ENCODE data around the gene ASPG. TPM values are rescaled to one million over a fixed set of nuclear protein-coding genes. Genes with fewer than 3 reads are reported as not detected.

The ASPG gene
- 2.1 TPM for polyA plus RNA-seq (ENCODE audit: insufficient read length)

GRCh38 chr14:104085032-104085888, at the start of gene ASPG:
Gene ASPG (plus strand): TSS chr14:104085700. CDS start chr14:104085771, 71 bp downstream.
- DNase-seq: no peak

DNA sequence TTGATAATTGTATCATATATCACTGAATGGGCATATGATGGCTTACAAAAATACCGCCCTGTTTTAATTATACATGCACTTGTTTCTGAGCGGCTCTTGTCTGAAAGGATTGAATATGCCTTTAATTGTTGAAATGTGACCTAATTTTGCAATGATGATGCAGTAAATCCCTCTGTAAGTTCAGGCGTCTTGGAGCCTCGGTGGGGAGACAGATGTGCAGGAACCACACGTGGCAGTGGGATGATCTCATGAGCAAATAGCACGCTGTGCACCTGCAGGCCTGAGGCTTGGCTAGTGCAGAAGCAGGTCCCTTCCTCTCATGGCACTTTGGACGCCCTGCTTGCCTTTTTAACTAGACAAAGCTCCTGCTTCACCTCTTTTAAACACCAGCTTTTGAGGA, 49.3 kb upstream of the ASPG start:
- no peak for DNase-seq

DNA sequence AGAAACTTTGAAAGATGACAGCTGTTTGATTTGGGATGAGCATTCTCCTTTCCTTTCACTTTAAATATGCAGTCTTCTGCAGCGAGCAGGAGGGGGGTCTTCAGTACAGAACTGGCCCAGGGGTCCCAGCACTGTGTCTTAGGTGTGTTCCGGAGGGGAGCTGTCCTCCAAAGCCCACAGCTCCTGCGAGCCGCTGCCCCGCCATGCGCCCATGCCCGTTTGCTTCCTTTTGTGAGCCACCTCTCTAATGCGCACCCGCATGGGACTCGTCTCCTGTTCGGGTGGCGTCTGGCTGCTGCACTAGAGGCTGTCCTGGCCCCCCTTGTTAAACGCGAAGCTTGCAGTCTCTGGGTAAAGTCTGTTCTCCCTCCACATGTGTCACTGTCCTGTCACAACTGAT, 48.4 kb upstream of the ASPG start:
- no peak for DNase-seq

DNA sequence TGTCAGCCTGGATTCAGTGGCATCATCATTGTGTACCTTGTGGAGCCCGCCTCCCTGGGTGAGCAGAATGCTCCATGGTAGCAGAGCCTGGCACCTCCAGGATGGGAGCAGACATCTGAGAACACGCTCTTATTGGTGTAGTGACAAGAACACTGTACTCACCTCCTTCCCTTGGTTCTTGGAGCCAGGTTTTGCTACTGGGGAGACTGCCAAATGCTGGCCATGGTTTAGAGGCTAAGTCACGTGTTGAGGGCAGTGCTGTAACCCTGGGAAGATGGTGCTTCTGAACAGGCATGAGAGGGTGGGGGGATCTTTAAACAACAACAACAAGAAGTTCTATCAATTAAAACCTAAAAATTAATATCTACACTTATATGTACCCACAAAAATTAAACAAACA, 47.6 kb upstream of the ASPG start:
- no peak for DNase-seq

DNA sequence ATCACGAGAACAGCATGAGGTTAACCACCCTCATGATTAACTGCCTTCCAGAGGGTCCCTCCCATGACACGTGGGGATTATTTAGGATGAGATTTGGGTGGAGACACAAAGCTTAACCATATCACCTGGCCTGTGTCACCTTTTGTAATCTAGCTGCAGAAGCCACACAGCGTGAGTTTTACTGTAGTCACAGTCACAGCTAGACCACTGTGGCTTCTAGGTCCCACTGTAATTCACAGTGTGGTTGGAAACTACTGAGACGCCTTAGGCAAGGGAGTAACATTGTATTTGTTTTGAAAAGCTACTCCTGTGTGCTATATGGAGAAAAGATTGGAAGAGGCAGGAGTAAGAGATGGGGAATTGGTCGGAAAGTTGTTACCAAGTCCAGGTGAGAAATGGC, 46.3 kb upstream of the ASPG start:
- DNase-seq: no peak

GRCh38 chr14:104040539-104040938, 45.0 kb upstream of the ASPG start:
- DNase-seq: no peak

- DNase-seq: no peak
These were observed 43.9 kb upstream of the ASPG start for GRCh38 chr14:104041430-104042104.

- no peak for DNase-seq
These were observed 41.5 kb upstream of the ASPG start for GRCh38 chr14:104044016-104044415.

DNA sequence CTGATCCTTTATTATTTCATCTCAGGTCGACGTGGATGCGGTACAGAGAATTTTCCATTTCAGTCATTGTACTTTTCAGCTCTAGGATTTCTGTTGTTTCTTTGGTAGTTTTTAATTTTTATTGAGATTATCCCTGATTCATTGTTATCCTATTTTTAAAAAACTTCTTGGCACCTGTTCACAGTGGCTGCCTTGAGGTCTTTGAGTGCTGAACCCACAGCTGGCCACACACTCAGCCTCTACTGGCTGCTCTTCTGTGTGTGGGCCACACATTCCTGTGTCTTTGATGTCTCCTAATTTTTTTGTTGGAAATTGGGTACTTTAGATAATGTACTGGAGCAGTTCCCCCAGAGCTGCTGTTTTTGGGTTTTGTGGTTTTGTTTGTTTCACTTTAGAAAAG, 37.7 kb upstream of the ASPG start:
- no peak for DNase-seq

DNA sequence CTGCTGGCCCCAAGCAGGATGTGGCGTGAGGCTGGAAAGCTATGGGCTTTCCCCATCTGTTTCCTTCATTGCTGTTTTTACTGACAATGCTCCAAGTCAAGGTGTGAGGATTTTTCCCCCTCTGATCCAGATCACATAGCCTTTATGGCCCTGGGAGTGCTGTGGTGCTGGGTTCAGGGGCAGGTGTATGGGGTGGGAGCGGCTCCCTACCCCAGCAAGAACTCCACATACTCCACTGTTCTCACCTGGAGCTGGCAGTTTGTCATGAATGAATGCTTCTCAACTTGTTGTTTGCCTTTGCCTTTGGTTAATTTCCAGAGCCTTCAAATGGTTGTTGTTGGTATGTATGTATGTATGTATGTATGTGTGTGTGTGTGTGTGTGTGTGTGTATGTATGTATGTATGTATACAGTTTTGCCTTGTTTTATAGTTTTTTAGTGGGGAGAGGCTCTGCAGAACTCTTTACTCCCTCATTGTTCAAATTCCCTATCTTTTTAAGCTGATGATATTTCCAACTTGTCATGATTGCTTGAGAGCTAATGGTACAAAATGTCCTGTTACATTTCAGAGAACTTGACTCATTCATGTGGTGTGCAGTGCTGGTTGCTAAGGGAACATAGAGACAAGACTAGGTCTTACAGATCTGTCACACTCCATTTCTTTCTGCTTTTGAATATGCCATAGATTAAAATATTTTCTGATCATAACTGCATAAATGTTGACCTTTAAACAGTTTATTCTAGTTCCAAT, 36.6 kb upstream of the ASPG start:
- DNase-seq: no peak

DNA sequence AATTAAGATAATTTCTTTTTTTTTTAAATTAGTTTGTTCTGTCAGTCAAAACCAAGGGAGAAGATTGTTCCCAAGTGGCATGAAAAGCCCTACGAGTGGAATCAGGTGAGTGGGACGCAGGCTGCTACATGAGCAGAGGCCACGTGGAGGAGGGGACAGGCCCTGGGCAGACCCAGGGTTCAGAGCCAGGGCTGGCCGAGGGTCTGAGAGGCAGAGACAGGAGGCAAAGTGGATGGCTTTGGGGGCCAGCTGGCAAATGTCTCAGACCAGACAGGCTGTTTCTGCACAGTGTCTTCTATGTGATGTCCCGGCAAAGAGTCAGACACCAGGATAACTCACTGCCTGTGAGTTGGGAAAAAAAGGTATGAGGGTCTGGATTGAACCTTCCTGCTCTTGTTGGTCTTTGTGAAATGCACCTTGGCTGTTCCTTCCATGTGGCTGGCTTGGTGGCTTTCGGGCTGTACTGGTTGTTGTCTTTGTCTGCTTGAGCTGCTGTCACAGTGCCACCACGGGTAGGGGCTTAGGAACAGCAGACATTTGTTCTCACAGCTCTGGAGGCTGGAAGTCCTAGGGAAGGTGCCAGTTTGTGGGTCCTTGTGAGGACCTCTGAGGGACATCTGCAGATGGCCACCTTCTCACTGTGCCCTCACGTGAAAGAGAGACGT, 35.8 kb upstream of the ASPG start:
- no peak for DNase-seq

GRCh38 chr14:104051092-104051813, 34.2 kb upstream of the ASPG start:
- no peak for DNase-seq

DNA sequence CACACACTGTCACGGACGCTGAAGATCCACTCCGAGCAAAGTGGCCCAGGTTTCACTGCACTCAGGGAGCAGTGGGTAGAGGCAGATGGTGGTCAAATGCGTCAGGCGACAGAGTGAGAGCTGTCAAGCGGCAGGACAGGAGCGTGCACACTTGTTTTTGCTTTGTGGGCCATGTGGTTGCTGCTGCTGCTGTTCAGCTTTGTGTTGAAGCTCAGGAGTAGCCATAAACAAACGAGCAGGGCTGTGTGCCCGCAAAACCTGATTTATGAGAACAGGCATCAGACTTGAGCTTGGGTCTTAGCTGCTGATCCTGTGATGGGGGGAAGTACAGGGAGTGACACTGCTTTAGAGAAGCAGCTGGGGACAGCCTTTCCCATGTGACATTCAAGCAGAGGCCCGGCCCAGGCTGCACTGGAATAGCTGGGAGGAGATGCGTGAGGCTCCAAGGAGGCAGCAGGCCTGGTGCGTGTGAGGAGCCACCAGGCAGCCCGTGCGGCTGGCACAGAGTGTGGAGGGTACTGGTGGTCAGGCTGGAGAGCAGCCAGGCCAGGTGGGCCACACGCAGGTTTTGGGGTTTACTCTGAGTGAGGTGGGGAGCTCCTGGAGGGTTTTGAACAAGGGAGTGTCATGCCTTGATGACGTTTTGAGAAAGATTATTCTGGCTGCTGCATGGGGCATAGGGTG, 31.1 kb upstream of the ASPG start:
- DNase-seq: no peak

DNA sequence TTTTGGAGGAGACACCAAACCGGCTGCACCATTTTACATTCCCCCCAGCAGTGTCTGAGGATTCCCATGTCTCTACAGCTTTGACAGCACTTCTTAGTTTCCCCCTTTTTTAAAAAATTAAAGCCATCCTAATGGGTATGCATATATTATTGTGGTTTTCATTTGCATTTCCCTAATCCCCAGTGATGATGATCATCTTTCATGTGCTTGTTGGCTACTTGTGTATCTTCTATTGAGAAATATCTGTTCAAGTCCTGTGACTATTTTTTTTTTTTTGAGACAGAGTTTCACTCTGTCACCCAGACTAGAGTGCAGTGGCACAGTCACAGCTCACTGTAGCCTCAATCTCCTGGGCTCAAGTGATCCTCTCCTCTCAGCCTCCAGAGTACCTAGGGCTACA, 23.2 kb upstream of the ASPG start:
- DNase-seq: no peak

- DNase-seq: no peak
These were observed 21.5 kb upstream of the ASPG start for GRCh38 chr14:104064003-104064402.

DNA sequence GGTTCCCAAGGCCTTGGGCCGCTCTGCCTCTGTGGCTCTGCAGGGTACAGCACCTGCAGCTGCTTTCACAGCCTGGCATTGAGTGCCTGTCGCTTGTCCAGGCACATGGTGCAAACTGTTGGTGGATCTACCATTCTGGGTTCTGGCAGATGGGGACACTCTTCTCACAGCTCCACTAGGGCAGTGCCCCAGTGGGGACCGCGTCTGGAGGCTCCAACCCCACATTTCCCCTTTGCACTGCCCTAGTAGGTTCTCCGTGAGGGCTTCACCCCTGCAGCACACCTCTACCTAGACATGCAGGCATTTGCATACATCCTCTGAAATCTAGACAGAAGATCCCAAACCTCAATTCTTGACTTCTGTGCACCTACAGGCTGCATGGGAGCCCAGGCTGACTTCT, 19.2 kb upstream of the ASPG start:
- DNase-seq: no peak

GRCh38 chr14:104066719-104067295, 18.7 kb upstream of the ASPG start:
- no peak for DNase-seq

- DNase-seq: no peak
These were observed 16.0 kb upstream of the ASPG start for GRCh38 chr14:104069541-104069940.

DNA sequence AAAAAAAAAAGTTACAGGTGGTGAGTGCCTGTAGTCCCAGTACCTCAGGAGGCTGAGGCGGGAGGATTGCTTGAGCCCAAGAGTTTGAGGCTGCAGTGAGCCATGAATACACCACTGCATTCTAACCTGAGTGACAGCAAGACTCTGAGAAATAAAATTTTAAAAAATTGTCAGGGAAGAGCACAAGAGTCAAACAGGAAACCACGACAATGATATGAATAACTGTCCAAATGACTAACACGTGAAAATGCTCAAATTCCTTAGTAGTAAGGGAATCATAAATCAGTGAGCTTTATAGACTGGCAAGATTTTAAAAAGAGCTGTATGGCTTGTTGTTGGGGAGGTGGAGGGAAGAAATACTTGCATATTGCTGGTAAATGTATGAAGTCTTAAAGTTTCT, 12.9 kb upstream of the ASPG start:
- DNase-seq: no peak

DNA sequence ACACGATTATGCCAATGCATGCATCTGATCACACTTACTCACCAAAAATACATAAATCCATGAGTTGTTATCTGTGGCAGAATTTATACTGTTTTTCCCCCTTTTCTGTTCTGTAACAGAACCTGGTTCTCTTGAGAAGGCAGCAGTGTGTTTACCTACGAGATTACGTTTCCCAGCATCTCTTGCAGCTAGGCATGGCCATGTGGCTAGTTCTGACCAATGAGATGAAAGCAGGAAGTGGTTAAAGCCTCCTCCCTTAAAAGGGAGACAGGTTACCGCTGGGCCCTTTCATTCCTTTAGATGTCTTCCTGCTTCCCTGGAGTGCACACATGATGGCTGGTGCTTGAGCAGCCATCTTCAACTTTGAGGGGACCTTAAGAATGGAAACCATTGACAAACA, 11.7 kb upstream of the ASPG start:
- no peak for DNase-seq

DNA sequence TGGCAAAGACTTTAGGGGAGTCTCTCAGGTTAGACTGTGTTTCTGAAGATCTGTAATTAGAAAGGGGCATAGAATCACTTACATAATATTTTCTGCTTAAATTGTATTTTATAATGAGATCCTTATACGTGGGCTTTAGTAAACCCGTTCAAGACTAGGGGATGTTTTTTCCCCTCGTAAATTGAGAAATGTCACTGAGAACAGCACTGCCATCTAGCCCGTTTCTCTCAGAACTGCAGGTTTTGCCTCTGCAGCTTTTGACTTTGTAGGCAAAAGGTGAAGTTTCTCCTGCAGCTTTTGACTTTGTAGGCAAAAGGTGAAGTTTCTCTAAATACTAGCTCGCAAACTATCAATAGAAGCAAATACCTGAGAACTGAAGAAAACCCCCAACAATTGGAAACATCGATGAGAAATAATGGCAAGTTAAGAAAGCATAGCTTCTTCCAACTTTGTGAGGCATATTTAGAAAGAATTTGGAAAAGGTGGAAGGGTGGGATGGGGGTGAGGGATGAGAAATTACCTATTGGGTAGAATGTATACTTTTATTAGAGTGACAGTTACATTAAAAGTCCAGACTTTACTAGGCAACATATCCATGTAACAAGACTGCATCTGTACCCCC, 9.9 kb upstream of the ASPG start:
- no peak for DNase-seq
